CD4-positive, alpha-beta T cell treated with Interleukin-21 for 1 hour (primary cell): ENCODE data around the gene PRRX2.
"Not testable (repeated sequence)": the region's sequence is repeated elsewhere in the genome, so short reads cannot be mapped to it uniquely, and the experiment has no call there.

ENCODE experiments used
- DNase-seq: peaks from one replicate; pipeline ENCODE4 v3.0.0-alpha.2; 2020

PRRX2 gene

GRCh38 chr9:129737479-129738274 lies 72.2 kb downstream of the PRRX2 start:
- DNase-seq = peak; percentile 84

- DNase-seq = no peak
Observed at GRCh38 chr9:129739432-129739831, 74.0 kb downstream of the PRRX2 start.

GRCh38 chr9:129740174-129740573 lies 74.7 kb downstream of the PRRX2 start:
- no peak for DNase-seq

GRCh38 chr9:129740666-129741464 lies 75.4 kb downstream of the PRRX2 start:
- DNase-seq = no peak

GRCh38 chr9:129745200-129745599 lies 79.8 kb downstream of the PRRX2 start:
- DNase-seq = no peak

- no peak for DNase-seq
Observed at GRCh38 chr9:129746092-129746777, 80.8 kb downstream of the PRRX2 start.

- no peak for DNase-seq
Observed at GRCh38 chr9:129748249-129748648, 82.8 kb downstream of the PRRX2 start.

GRCh38 chr9:129749052-129749451 lies 83.6 kb downstream of the PRRX2 start:
- DNase-seq = not testable (repeated sequence)

GRCh38 chr9:129749575-129749974 lies 84.1 kb downstream of the PRRX2 start:
- no peak for DNase-seq

GRCh38 chr9:129750013-129750638 lies 84.7 kb downstream of the PRRX2 start:
- no peak for DNase-seq

- DNase-seq = no peak
Observed at GRCh38 chr9:129751841-129752801, 86.7 kb downstream of the PRRX2 start.

GRCh38 chr9:129752900-129753729 lies 87.7 kb downstream of the PRRX2 start, which contains the start of gene PTGES:
TSS of gene PTGES (minus strand) at chr9:129753042. CDS start at chr9:129753012, 30 bp downstream.
- peak; percentile 47 for DNase-seq

GRCh38 chr9:129755151-129755550 lies 89.7 kb downstream of the PRRX2 start:
- no peak for DNase-seq

- DNase-seq = no peak
Observed at GRCh38 chr9:129756191-129756590, 90.7 kb downstream of the PRRX2 start.

GRCh38 chr9:129757045-129757444 lies 91.6 kb downstream of the PRRX2 start:
- DNase-seq = no peak

GRCh38 chr9:129759319-129759718 lies 93.9 kb downstream of the PRRX2 start:
- no peak for DNase-seq

GRCh38 chr9:129759804-129760502 lies 94.5 kb downstream of the PRRX2 start:
- no peak for DNase-seq

- DNase-seq = not testable (repeated sequence)
Observed at GRCh38 chr9:129760784-129761183, 95.3 kb downstream of the PRRX2 start.

- no peak for DNase-seq
Observed at GRCh38 chr9:129761293-129761900, 96.0 kb downstream of the PRRX2 start.
